SK-N-MC (cell line): Measurements from ENCODE around the gene PTBP2.
"Not testable (repeated sequence)": the region's sequence is repeated elsewhere in the genome, so short reads cannot be mapped to it uniquely, and the experiment has no call there.

ENCODE experiments used
- DNase-seq: peaks from one replicate; pipeline ENCODE4 v3.0.0-alpha.2; 2011; ENCODE audit warnings: low read depth, low spot score
- H3K27ac ChIP-seq: fragments of 200-600 bp; sonication (generic); 2 replicates; pipeline ENCODE4 v1.5.1; 2016; ENCODE audit warnings: mixed run types
- H3K36me3 ChIP-seq: fragments of 200-600 bp; sonication (generic); 2 replicates; pipeline ENCODE4 v1.6.1; 2017; ENCODE audit warnings: antibody characterized with exemption, low read length, mixed read lengths; ENCODE audit not compliant: insufficient read depth
- H3K4me3 ChIP-seq: fragments of 200-600 bp; sonication (generic); 2 replicates; pipeline ENCODE4 v1.5.1; 2016
- H3K9ac ChIP-seq: fragments of 200-600 bp; sonication (generic); 2 replicates; pipeline ENCODE4 v1.8.0; 2017; ENCODE audit warnings: mixed run types, mixed read lengths; ENCODE audit not compliant: insufficient read length
- H3K9me3 ChIP-seq: fragments of 200-600 bp; sonication (generic); 2 replicates; pipeline ENCODE4 v1.6.1; 2017; ENCODE audit warnings: low read depth, mild to moderate bottlenecking, antibody characterized with exemption, low read length, moderate library complexity, mixed read lengths
- EZH2 ChIP-seq: fragments of 200-600 bp; sonication (generic); IDR thresholded peaks from one replicate; pipeline ENCODE4 v1.6.1; 2017; ENCODE audit warnings: antibody characterized with exemption
- FOXP2 ChIP-seq: optimal IDR thresholded peaks from 2 replicates; pipeline ENCODE3; 2011; ENCODE audit warnings: mild to moderate bottlenecking, moderate library complexity; ENCODE audit not compliant: insufficient read depth; ENCODE audit errors: extremely low read length, control extremely low read depth
- POLR2AphosphoS5 ChIP-seq: IDR thresholded peaks from 2 replicates; pipeline ENCODE4 v1.6.1; 2012; ENCODE audit warnings: mild to moderate bottlenecking, low read depth, low read length, borderline replicate concordance

PTBP2 gene

GRCh38 chr1:96749618-96750017, 28.0 kb downstream of the PTBP2 start:
- TF ChIP-seq POLR2AphosphoS5 (no peak), FOXP2 (no peak), EZH2 (no peak)
- Histone ChIP-seq H3K9me3 (peaks cover 16% of the 10 kb centered on the region), H3K9ac (no peak overlapping the region), H3K27ac (no peak overlapping the region), H3K36me3 (peaks cover 96% of the 10 kb centered on the region), H3K4me3 (no peak overlapping the region)
- no peak for DNase-seq

GRCh38 chr1:96752394-96752793, 30.8 kb downstream of the PTBP2 start:
- Histone ChIP-seq H3K27ac (no peak overlapping the region), H3K4me3 (no peak overlapping the region), H3K9ac (no peak overlapping the region), H3K9me3 (peaks cover 12% of the 10 kb centered on the region), H3K36me3 (peaks cover 99% of the 10 kb centered on the region)
- no peak for DNase-seq
- TF ChIP-seq EZH2 = no peak

- TF ChIP-seq EZH2 = no peak
- no peak for TF ChIP-seq POLR2AphosphoS5
- TF ChIP-seq FOXP2 = no peak
- no peak for DNase-seq
- H3K4me3 ChIP-seq = no peak overlapping the region
Measured at GRCh38 chr1:96756789-96757188, 35.2 kb downstream of the PTBP2 start.

GRCh38 chr1:96762586-96762985, 41.0 kb downstream of the PTBP2 start:
- DNase-seq, H3K27ac ChIP-seq, H3K4me3 ChIP-seq, H3K9ac ChIP-seq, H3K9me3 ChIP-seq: not testable (repeated sequence)
- H3K36me3 ChIP-seq = peaks cover 54% of the 10 kb centered on the region

More at GRCh38 chr1:96756789-96757188, 35.2 kb downstream of the PTBP2 start:
- H3K36me3 ChIP-seq = peaks cover 95% of the 10 kb centered on the region
- H3K27ac ChIP-seq = no peak overlapping the region
- no peaks in the 10 kb centered on the region; the same call in none of the 2 replicates for H3K9me3 ChIP-seq
- no peak overlapping the region for H3K9ac ChIP-seq

- DNase-seq = no peak
- no peaks in the 10 kb centered on the region for H3K9me3 ChIP-seq
- H3K36me3 ChIP-seq = peaks cover 54% of the 10 kb centered on the region
- no peak for TF ChIP-seq EZH2
- TF ChIP-seq POLR2AphosphoS5 = no peak
- TF ChIP-seq FOXP2 = no peak
- H3K9ac ChIP-seq = no peak overlapping the region
- H3K27ac ChIP-seq = 0 out of 2 replicates have a peak overlapping the region, but pooled peaks have one; percentile 14
- no peak overlapping the region for H3K4me3 ChIP-seq
Measured at GRCh38 chr1:96763514-96763913, 41.9 kb downstream of the PTBP2 start.

- no peak for TF ChIP-seq EZH2
- no peak for TF ChIP-seq FOXP2
- no peak for TF ChIP-seq POLR2AphosphoS5
- Histone ChIP-seq H3K9ac (no peak overlapping the region), H3K27ac (peak overlapping the region; percentile 14; the same call in 1 of the 2 replicates), H3K36me3 (peaks cover 54% of the 10 kb centered on the region), H3K4me3 (no peak overlapping the region), H3K9me3 (no peaks in the 10 kb centered on the region)
- DNase-seq = no peak
Measured at GRCh38 chr1:96764469-96764868, 42.9 kb downstream of the PTBP2 start.

GRCh38 chr1:96771847-96772246, 50.3 kb downstream of the PTBP2 start:
- Histone ChIP-seq H3K9ac (no peak overlapping the region), H3K9me3 (no peaks in the 10 kb centered on the region), H3K4me3 (no peak overlapping the region), H3K27ac (no peak overlapping the region), H3K36me3 (peaks cover 92% of the 10 kb centered on the region)
- TF ChIP-seq FOXP2 (no peak), POLR2AphosphoS5 (no peak), EZH2 (no peak)
- DNase-seq = no peak

GRCh38 chr1:96772349-96772748, 50.8 kb downstream of the PTBP2 start:
- H3K4me3 ChIP-seq = no peak overlapping the region
- H3K36me3 ChIP-seq = peaks cover 94% of the 10 kb centered on the region
- no peak overlapping the region for H3K9ac ChIP-seq
- H3K9me3 ChIP-seq = no peaks in the 10 kb centered on the region
- no peak for TF ChIP-seq POLR2AphosphoS5
- TF ChIP-seq EZH2 = no peak
- no peak for TF ChIP-seq FOXP2
- H3K27ac ChIP-seq = no peak overlapping the region
- DNase-seq = no peak

GRCh38 chr1:96772972-96773371, 51.4 kb downstream of the PTBP2 start:
- no peak overlapping the region for H3K27ac ChIP-seq

GRCh38 chr1:96782206-96782605, 60.6 kb downstream of the PTBP2 start:
- no peak overlapping the region for H3K27ac ChIP-seq
- TF ChIP-seq FOXP2 = no peak

More at GRCh38 chr1:96772972-96773371, 51.4 kb downstream of the PTBP2 start:
- H3K4me3 ChIP-seq = no peak overlapping the region
- no peak for TF ChIP-seq EZH2
- TF ChIP-seq POLR2AphosphoS5 = no peak
- no peak for TF ChIP-seq FOXP2
- no peaks in the 10 kb centered on the region for H3K9me3 ChIP-seq
- no peak overlapping the region for H3K9ac ChIP-seq
- H3K36me3 ChIP-seq = peaks cover 90% of the 10 kb centered on the region
- no peak for DNase-seq

More at GRCh38 chr1:96782206-96782605, 60.6 kb downstream of the PTBP2 start:
- Histone ChIP-seq H3K9me3 (no peaks in the 10 kb centered on the region), H3K9ac (no peak overlapping the region), H3K36me3 (peaks cover 94% of the 10 kb centered on the region), H3K4me3 (no peak overlapping the region)
- no peak for DNase-seq
